ENCODE results near the gene AVP. TPM values are rescaled to one million over a fixed set of nuclear protein-coding genes. Genes with fewer than 3 reads are reported as not detected.

Gene AVP
- total RNA-seq, 1 experiment from 2014 or later = not detected

DNA sequence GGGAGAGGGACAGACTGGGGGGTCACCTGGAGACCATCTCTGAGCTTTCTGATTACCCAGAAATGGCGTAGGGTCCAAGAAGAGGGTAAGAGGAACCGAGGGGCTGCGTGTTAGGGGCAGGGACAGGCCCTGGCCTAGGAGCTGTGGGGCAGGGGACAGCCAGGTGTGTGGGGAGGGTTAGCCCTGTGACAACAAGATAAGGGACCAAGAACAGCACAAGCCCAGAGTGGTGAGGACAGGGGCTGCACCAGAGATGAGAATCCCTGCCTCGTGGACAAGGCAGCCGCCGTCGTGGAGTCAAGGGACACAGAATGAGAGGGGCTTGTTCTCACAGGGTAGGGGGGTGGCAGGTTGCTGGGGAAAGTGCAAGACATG lies 449 bp upstream of the AVP start:
- H3K27ac ChIP-seq (ENCODE audit: low read length) = no peak overlapping the region
- ATAC-seq (no peak), DNase-seq (ENCODE audit: low read depth, low spot score) (no peak)
- no peak for TF ChIP-seq SIN3A (IDR thresholded peaks at IDR 0.05; ENCODE audit: borderline replicate concordance, insufficient read depth, low read depth, low read length)
- TF ChIP-seq POLR2AphosphoS5 (IDR thresholded peaks at IDR 0.05; ENCODE audit: low read depth, low read length) = no peak
- TF ChIP-seq, protein P1, sequence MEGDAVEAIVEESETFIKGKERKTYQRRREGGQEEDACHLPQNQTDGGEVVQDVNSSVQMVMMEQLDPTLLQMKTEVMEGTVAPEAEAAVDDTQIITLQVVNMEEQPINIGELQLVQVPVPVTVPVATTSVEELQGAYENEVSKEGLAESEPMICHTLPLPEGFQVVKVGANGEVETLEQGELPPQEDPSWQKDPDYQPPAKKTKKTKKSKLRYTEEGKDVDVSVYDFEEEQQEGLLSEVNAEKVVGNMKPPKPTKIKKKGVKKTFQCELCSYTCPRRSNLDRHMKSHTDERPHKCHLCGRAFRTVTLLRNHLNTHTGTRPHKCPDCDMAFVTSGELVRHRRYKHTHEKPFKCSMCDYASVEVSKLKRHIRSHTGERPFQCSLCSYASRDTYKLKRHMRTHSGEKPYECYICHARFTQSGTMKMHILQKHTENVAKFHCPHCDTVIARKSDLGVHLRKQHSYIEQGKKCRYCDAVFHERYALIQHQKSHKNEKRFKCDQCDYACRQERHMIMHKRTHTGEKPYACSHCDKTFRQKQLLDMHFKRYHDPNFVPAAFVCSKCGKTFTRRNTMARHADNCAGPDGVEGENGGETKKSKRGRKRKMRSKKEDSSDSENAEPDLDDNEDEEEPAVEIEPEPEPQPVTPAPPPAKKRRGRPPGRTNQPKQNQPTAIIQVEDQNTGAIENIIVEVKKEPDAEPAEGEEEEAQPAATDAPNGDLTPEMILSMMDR (IDR thresholded peaks at IDR 0.05) = no peak
- TF ChIP-seq TCF7L2 (IDR thresholded peaks at IDR 0.05; ENCODE audit: low read depth, low read length) = no peak
- TF ChIP-seq, protein P2, sequence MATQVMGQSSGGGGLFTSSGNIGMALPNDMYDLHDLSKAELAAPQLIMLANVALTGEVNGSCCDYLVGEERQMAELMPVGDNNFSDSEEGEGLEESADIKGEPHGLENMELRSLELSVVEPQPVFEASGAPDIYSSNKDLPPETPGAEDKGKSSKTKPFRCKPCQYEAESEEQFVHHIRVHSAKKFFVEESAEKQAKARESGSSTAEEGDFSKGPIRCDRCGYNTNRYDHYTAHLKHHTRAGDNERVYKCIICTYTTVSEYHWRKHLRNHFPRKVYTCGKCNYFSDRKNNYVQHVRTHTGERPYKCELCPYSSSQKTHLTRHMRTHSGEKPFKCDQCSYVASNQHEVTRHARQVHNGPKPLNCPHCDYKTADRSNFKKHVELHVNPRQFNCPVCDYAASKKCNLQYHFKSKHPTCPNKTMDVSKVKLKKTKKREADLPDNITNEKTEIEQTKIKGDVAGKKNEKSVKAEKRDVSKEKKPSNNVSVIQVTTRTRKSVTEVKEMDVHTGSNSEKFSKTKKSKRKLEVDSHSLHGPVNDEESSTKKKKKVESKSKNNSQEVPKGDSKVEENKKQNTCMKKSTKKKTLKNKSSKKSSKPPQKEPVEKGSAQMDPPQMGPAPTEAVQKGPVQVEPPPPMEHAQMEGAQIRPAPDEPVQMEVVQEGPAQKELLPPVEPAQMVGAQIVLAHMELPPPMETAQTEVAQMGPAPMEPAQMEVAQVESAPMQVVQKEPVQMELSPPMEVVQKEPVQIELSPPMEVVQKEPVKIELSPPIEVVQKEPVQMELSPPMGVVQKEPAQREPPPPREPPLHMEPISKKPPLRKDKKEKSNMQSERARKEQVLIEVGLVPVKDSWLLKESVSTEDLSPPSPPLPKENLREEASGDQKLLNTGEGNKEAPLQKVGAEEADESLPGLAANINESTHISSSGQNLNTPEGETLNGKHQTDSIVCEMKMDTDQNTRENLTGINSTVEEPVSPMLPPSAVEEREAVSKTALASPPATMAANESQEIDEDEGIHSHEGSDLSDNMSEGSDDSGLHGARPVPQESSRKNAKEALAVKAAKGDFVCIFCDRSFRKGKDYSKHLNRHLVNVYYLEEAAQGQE (IDR thresholded peaks at IDR 0.05; ENCODE audit: insufficient read depth in 1 of 2, low read depth in 2 of 2, low read length in 1 of 2) = no peak
- BruUV-seq (replicated peaks) = no TSS peak
- H3K27me3 ChIP-seq (ENCODE audit: control insufficient read depth, insufficient read depth, low read length) = no peaks in the 10 kb centered on the region
- H3K4me3 ChIP-seq (ENCODE audit: low read depth in 2 of 2, low read length in 2 of 2) = no peak overlapping the region
- no peaks in the 10 kb centered on the region for H3K36me3 ChIP-seq (ENCODE audit: control insufficient read depth, insufficient read depth, low read length)
- intact Hi-C loops (cut with micrococcal nuclease; ENCODE audit: unreplicated experiment) (no loop called here), in situ Hi-C loops (cut with HindIII; ENCODE audit: low pct_unique_long_range_greater_than_20kb, low sequenced_read_pairs) (no loop called here)
- POLR2A ChIA-PET = no interaction called here
- CTCF ChIA-PET = interaction anchor here (0.7 kb wide), 1 partner anchor 232 kb away, joined by 7 read pairs; no protein-coding TSS in a partner anchor
- peaks cover 16% of the 10 kb centered on the region for H3K4me1 ChIP-seq (ENCODE audit: control insufficient read depth, insufficient read depth, low read length)
- no peaks in the 10 kb centered on the region for H3K9me3 ChIP-seq (ENCODE audit: control insufficient read depth, insufficient read depth, low read depth, low read length)

DNA sequence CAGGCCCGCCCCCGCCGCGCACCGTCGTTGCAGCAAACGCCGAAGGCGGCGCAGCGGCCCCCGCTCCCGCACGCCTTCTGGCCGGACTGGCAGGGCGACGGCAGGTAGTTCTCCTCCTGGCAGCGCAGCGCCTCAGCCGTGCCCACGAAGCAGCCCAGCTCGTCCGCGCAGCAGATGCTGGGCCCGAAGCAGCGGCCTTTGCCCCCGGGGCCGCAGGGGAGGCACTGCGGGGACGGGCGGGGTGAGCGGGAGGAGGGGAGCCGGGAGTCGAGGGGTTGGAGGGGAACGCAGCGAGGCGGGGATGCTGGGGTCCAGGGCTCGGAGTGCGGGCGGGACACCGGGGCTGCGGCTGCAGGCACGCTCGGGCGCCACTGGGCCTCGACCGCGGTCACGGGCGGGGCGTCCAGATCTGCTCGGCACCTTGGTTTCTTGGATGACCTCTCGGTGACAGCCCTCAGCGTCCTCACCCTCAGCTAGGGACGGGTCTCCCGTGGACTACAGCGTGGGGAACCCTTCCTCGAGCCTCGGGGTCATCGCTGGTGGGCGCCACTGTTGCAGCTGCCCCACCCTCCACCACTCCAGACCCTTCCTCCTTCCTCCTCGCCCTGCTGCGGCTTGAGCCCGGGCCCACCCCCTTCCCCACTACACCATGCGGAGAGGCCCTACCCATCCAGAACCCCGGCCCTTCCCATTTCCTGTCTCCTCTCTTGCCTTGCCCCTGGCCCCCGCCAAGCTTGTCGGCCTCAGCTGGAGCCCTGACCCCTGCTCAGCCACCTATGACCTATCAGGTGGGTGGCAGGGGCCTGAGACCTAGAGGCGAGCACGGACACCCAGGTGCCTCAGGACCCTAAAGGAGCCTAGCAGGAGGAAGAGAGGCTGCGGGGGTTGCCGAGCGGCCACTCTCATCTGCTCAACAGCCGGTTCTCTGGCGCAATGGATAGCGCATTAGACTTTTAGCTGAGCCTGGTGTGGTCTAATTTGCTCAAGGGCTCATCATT lies 1.3 kb downstream of the AVP start:
- ATAC-seq (no peak), DNase-seq (ENCODE audit: low read depth, low spot score) (no peak)
- in situ Hi-C loops (cut with HindIII; ENCODE audit: low pct_unique_long_range_greater_than_20kb, low sequenced_read_pairs) = no loop called here
- BruUV-seq (replicated peaks) = no TSS peak
- H3K9me3 ChIP-seq (ENCODE audit: control insufficient read depth, insufficient read depth, low read depth, low read length) = no peaks in the 10 kb centered on the region
- no peaks in the 10 kb centered on the region for H3K36me3 ChIP-seq (ENCODE audit: control insufficient read depth, insufficient read depth, low read length)
- H3K27me3 ChIP-seq (ENCODE audit: control insufficient read depth, insufficient read depth, low read length) = no peaks in the 10 kb centered on the region
- TF ChIP-seq SIN3A (IDR thresholded peaks at IDR 0.05; ENCODE audit: borderline replicate concordance, insufficient read depth, low read depth, low read length) (no peak), POLR2AphosphoS5 (IDR thresholded peaks at IDR 0.05; ENCODE audit: low read depth, low read length) (no peak), TCF7L2 (IDR thresholded peaks at IDR 0.05; ENCODE audit: low read depth, low read length) (no peak)
- TF ChIP-seq, protein P1 (IDR thresholded peaks at IDR 0.05) = no peak
- TF ChIP-seq, protein P2 (IDR thresholded peaks at IDR 0.05; ENCODE audit: insufficient read depth in 1 of 2, low read depth in 2 of 2, low read length in 1 of 2) = no peak
- ChIA-PET POLR2A (no interaction called here), CTCF (no interaction called here)
- H3K27ac ChIP-seq (ENCODE audit: low read length) = no peak overlapping the region
- no peak overlapping the region for H3K4me3 ChIP-seq (ENCODE audit: low read depth in 2 of 2, low read length in 2 of 2)
- peaks cover 16% of the 10 kb centered on the region for H3K4me1 ChIP-seq (ENCODE audit: control insufficient read depth, insufficient read depth, low read length)
- intact Hi-C loops (cut with micrococcal nuclease; ENCODE audit: unreplicated experiment) = no loop called here
